ENCODE results near the gene ZNF436.

ZNF436 gene

DNA sequence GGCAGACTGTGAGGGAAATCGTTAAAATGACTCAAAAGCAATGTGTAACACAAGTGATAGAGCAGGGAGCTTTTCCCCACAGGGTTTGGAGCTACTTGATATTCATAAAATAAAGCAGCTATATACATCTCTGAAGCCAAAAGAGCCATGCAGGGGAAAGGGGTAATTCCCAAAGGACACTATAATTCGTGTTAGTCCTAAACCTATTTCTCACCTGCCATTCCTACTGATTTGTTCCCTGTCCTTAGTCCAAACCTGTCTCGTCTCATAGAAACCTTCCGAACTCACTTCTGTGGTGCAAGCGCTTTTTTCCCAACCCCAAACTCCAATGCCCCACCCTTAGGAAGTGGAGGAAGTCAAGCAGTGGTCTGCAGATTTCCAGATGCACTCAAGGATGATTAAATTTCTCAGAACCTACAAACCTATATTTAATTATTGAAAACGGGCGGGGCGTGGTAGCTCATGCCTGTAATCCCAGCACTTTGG, 24.6 kb downstream of the ZNF436 start:
- H3K27ac ChIP-seq = peak overlapping the region; percentile 99
- no peak for TF ChIP-seq ZFX (IDR thresholded peaks at IDR 0.05)
- no peak for TF ChIP-seq CTCF (conservative IDR thresholded peaks at IDR 0.05)

DNA sequence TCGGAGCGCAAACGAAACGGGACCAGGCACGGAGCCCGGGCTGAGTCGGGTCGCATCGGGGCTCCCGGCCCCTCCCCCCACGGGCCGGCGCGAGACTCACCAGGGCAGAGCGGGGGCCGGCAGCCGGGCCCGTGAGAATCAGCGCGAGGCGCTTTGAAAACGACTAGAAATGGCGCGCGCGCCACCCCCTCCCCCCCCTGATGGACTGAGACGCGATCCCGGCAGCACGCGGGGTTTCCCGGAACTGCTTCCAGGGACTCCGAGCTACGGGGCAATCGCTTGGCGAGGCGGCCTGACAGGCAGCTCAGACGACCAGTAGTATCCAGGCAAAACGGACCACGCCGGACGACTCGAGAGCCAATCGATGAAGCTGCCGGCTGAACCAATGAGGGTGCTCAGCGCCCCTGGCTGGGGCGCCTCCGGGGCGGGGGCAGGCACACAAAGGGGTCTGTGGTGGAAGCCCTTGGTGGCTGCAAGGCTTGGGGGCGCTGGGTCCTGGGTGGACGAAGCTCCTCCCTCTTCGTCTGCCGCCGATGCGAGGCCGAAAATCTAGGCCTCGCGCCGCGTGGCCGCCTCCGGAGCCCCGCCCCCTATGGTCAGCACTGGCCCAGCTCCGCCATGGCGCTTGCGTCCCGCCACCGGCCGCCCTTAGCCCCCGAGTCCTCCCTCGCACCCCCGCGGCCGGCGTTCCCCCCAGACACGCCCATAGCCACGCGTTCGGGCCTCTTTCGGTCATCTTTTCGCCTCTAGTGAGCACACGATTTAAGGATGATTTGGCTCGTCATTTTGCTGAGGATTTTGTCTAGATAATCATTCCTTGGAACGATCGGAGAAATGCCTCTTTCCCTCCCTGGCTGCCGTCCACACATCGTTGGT, 25.3 kb downstream of the ZNF436 start, which contains the start of gene HNRNPR:
Gene HNRNPR, minus strand, starts transcription at position 174 of the 876 bp plus-strand sequence. CDS start 3,276 bp downstream, outside the sequence.
- peak within 1 kb of the TSS; percentile 99 for H3K27ac ChIP-seq

DNA sequence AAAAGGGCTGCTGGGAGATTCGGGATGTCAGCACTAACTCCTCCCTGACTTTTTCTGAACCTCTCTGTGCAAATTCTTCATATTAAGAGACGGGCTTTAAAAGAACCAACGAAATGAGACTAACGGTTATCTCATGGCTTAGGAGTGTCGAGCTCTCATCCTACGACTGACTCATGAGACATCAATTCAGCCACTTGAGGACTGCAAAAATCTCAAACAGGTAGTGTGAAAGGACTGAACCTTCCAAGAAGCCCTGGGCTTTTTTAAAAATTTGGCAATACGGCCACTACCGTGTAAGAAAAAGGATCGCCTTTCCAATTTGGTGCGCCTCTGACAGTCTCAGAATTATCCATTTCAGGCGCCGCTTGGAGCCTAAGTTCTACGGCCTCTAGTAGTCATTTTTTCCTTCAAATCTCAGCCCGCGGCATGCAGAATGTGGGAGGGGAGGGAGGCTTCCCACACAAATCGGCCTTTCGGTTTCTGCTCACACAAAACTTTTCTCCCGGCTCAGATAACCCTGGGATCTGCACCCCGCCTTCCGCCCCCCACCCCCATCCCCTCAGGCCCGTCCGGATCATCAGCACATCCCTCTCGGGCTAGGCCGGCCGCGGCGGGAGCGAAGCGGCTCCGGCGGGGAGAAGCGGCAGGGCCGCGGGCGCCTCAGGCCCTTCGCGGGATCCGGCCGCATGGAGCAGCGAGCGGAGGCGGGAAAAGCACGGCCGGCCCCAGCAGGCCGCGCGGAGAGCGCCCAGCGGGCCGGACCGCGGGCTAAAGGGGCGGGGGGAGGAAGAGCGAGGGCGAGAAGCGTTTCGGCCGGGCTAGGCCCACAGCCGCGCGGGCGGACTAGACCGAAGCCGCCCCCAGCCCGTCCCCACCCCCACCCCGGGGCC, 26.2 kb downstream of the ZNF436 start:
- H3K27ac ChIP-seq = peak overlapping the region; percentile 99
- no peak for TF ChIP-seq CTCF (conservative IDR thresholded peaks at IDR 0.05)
- peak; percentile 91 for TF ChIP-seq ZFX (IDR thresholded peaks at IDR 0.05)

More for the DNA sequence above, 25.3 kb downstream of the ZNF436 start, which contains the start of gene HNRNPR:
- peak; percentile 66 for TF ChIP-seq ZFX (IDR thresholded peaks at IDR 0.05)
- TF ChIP-seq CTCF (conservative IDR thresholded peaks at IDR 0.05) = no peak

DNA sequence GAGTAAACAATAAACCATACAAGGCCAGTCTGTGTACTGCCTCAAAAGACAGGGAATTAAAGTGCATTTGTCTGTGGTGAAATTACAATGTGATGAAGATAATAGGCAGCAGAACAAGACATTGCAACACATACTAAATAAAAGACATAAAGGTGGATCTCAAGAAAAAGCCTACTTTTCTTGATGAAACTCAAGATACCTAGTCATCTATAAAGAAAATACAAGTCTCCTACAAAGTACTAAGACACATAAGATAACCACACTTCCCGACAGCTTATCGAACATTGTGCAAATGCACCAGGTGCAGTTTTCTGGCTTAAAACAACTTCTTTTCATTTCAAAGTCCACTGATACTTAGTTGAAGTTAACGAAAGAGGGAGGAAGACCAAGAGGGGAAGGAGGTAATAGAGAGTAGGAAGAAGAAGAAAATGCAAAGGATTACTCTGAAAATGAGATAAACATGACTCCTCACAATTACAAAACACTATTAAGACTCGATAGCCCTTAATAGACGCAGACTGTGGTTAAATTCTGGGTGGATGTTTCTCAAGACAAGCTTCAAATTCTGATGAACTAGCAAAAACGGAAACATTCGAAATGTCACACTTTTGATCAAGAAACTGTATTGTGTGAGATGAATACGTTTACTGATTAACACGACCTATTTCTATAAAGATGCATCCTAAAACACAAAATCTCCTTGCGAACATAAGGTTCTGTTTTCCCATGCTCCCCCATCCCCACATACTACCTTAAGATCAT, 27.5 kb downstream of the ZNF436 start:
- TF ChIP-seq ZFX (IDR thresholded peaks at IDR 0.05) (no peak), CTCF (conservative IDR thresholded peaks at IDR 0.05) (no peak)
- no peak overlapping the region for H3K27ac ChIP-seq

- H3K27ac ChIP-seq = no peak overlapping the region
- TF ChIP-seq ZFX (IDR thresholded peaks at IDR 0.05) (no peak), CTCF (conservative IDR thresholded peaks at IDR 0.05) (no peak)
Measured at GRCh38 chr1:23339632-23340031, 30.0 kb downstream of the ZNF436 start.

DNA sequence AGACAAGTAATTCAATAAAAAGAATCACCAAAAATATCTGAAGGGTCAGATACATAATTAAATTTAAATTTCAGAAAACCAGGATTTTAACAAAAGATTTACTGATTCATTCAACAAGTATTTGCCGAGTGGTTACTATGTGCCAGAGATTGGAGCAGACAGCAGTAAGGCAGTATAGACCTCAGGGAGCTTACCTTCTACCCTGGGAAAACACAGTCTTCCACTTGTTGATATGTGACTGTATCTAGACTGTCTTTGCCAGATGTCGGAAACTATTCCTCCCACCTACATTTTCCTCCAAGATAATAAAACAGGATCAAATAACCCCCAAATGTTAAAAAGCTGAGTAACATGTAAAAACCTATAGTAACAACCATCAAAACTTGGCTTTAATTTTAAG, 31.8 kb downstream of the ZNF436 start:
- no peak overlapping the region for H3K27ac ChIP-seq
- TF ChIP-seq CTCF (conservative IDR thresholded peaks at IDR 0.05) = no peak
- TF ChIP-seq ZFX (IDR thresholded peaks at IDR 0.05) = no peak
